ENCODE measurements around the gene RANBP3.

Gene RANBP3

DNA sequence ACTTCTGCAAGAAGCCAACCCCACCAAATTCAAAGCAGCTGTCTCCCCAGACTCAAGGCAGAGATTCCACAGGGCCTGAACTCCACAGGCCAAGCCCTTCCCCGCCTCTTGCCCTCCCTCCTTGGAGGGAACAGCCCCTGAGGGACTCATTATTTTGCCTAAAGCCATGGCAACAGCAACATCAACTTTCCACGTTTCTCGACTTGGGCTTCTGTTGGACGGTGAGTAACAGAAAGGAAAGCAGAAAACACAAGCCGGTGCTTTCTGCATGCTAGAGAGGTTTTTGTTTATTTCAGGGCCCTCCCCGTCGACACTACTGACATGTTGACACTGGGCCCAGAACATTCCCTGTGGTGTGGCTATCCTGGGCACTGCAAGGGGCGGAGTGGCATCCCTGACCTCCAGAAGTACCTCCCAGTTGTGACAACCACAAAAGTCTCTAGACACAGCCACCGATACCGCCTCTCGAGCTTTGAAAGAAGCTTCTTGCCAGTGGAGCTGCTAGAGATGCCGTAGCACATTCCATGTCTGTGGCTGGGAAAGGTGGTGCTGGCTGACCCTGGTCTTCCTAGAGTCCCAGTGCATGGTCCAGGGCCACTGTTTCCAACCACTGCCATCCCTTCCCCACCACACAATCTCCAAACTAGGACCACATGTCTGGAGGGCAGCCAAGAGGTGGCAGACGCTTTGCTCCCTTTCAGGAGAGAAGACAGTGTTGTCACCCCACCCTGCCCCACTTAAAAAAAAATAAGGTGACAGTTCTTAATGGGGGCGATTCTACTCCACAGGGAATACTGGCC, 51.1 kb downstream of the RANBP3 start:
- no peak for DNase-seq (ENCODE audit: low read depth in 2 of 2)

DNA sequence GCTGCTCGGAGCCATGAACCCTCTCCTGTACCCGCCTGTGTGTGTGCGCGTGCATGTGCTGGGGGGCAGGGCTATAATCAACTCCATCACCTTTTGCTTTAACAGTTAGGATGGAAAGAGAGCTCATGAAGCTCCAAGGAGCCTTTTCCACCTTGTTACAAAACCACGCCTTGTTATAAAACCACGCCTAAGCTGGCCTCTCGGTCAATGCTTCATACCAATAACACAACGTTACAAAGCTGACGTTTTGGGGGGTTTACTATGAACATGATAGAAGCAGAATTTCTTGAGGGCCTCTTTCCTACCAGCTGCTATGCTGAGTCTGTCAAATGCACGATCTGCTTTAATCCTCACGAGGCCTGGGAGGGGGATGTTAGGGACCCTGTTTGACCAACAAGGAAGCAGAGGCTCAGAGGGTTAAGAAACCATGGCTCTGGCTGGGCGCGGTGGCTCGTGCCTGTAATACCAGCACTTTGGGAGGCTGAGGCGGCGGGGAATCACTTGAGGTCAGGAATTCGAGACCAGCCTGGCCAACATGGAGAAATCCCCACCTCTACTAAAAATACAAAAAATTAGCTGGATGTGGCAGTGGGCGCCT, 52.0 kb downstream of the RANBP3 start:
- DNase-seq (ENCODE audit: low read depth in 2 of 2): no peak

DNA sequence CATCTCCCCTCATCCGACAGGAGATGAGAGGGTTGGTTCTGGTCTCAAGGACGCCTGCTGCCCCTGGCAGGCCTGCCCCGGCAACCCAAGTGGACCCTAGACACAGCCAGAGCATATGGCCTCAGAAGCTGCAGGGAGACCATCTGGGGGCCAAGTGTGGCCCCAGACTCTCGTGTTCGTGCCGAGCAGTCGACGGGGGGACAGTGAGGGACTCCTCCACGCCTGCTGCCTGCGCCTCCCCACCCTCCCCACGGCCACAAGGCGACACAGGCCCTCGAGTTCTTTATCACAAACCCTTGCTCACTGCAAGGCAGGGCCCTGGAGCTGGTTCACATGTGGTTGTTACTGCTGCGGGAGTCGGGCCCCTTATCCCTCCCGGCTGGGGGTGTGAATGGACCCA, 54.6 kb downstream of the RANBP3 start:
- DNase-seq (ENCODE audit: low read depth in 2 of 2): no peak

DNA sequence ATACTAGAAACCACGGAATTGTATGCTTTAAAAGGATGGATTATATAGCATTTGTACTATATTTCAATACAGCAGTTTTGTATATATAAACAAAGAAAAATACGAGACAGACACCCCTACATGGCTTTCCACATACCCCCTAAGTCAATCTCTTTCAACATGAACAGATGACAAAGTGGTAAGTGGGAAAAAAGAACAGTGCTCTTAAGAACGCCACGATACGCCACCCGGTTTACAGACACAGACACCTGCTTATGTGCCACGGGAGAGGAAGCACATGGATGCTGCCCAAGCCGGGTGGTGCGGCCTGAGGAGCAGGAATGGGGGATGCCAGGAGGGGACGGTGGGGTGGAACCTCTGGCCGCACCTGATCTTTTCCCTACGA, 55.8 kb downstream of the RANBP3 start:
- no peak for DNase-seq (ENCODE audit: low read depth in 2 of 2)

DNA sequence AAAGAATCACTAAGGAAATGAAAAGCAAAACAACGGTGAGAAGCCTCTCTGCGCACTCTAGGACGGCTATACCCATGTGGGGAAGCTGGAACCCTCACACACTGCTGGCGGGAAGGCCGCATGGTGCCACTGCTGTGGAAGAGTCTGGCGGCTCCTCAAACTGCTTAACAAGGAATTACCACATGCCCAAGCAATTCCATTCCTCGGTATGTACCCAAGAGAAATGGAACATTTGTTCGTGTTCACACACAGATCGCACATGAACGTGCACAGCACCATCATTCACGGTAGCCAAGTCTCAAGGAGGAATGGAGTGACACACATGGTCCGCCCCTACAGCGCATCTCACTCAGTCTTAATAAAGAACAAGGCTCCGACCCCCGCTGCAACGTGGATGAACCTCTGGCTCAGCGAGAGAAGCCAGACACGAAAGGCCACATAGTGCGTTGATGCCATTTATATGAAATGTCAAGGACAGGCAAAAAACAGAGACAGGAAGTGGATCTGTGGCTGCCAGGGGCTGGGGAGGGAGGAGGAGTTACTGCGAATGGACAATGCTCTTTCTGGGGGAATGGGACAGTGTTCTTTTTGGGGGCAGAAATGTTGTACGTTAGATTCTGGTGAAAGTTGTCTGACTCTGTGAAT, 56.3 kb downstream of the RANBP3 start:
- DNase-seq (ENCODE audit: low read depth in 2 of 2): no peak

DNA sequence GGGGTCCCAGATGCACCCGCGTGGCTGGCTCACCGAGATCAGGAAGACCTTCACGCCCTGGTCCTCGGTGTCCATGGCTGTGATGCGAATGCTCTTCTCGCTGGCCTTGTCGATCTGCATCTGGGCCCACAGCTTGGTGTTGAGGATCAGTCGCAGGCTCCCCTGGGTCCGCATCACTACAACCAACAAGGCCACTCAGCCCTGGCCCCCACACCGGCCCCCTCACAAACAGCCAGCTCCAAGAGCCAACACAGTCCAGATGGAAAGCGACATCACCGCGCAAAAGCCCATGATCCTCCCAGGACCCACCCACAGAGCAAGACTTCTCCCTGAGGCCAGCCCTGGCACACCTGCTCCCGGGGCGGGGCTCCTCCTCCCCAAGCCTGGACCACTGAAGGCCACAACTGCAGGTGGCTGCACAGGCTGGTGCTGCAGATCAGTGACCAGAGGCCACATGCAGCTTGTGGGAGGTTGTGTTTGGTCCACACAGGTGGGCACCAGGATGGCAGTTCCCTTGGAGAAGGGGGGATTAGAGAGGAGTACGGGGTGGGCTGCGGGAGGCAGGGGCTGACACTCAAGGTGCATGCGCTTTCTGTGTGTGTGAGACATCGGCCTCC, 59.4 kb downstream of the RANBP3 start:
- DNase-seq (ENCODE audit: low read depth in 2 of 2): no peak

DNA sequence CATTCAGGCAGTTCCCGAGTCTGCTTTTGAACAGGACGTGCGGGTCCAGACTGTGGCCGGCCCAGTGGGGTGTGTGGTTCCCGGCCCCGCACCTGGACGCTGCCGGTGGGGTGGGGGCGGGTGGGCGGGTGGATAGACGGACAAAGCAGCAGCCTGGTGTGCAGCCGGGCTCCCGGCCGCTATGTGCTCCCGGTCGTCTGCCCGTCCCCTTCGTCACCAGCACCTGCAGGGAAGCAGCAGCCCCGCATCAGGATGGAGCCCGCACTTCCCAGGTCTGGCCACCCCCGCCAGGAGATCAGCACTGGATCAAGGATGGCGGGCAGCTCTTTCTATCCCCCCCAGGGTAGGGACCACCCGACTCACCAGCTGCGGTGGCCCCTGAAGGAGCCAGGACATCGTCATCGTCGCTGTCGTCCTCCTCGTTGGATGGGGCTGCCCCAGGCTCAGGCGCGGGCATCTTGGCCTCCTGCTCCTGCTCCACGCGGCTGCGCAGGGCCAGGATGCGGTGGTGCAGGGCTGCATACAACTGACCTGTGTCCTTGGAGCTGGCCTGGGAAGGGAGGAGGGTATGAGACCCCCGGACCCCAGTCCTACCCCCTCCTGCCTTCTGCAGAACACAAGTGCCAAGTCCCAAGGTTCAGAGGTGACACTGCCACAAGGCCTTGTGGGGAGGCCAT, 60.4 kb downstream of the RANBP3 start:
- no peak for DNase-seq (ENCODE audit: low read depth in 2 of 2)

DNA sequence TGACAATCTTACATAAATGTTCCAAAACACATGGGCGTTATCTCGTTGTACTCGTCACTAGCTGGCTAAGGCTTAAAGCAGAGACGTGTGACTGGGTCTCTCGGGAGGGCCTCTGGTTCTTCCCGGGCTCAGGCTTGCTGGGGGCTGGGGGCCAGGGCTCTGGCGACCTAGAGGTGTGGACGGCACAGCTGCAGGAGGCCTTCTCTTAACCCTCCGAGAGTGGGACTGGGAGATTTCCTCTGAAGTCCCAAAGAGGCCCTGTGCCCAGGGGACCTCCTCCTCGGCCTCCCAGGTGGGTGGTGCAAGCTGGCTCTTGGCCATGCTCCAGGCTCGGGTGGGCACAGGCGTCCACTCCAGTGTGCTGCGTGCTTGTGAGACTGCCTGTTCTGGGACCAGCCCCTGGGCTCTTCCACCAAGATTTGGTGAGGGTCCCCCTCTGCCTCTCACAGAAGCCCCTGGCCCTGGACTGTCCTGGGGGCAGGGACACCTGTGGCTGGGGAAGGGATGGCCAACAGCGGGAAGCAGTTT, 61.7 kb downstream of the RANBP3 start:
- DNase-seq (ENCODE audit: low read depth in 2 of 2): no peak

DNA sequence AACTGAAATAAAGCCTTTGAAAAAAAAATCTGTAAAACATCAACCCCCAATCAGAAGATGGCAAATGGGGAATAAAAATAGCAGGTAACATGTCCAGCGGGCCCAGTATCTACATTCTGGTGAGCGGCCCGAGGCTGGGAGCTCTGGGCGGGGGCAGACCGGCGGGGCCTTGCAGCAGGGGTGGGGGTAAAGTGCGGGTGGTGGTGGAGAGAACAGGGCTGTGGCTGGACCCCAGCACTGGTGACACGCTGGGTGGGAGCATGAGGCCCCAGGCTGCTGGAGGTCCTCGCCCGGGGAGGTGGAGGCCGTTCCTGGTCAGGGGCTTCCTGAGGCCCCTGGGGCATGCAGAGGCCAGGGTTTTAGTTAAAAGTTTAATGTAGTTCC, 62.2 kb downstream of the RANBP3 start:
- DNase-seq (ENCODE audit: low read depth in 2 of 2): no peak

DNA sequence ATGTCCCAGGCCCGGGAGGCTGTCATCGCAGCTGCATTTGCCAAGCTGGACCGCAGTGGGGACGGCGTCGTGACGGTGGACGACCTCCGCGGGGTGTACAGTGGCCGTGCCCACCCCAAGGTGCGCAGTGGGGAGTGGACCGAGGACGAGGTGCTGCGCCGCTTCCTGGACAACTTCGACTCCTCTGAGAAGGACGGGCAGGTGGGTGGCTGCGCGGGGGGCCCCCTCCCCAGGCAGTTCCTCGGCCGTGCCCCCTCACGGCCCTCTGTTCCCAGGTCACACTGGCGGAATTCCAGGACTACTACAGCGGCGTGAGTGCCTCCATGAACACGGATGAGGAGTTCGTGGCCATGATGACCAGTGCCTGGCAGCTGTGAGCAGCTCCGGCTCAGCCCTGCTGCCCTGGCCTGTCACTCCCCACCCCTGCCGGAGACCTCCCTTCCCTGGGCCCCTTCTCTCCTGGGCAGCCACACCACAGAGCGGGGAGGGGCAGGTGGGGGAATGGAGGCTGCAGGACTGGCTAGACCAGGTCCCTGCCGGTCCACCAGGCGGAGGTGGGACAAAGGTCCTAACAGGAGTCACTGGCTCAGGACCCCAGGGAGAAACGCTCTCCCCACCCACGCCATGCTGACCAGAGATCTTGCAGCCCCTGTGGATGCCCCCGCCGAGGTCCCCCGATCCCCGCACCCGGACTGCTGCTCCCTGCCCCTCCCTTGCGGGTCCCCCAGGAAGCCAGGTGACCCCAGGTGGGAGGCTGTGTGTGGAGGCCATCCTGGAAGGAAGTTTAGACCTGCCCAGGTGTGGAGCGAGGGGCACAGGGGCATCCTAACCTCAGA, 62.8 kb downstream of the RANBP3 start:
- no peak for DNase-seq (ENCODE audit: low read depth in 2 of 2)

DNA sequence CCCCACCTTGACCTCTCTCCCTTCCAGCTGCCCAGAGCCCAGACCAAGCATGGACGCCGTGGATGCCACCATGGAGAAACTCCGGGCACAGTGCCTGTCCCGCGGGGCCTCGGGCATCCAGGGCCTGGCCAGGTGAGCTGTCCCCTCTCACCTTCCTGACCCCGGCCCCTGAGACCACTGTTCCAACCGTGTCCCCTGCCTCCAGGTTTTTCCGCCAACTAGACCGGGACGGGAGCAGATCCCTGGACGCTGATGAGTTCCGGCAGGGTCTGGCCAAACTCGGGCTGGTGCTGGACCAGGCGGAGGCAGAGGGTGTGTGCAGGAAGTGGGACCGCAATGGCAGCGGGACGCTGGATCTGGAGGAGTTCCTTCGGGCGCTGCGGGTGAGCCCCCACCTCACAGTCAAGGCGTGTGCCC, 63.6 kb downstream of the RANBP3 start:
- DNase-seq (ENCODE audit: low read depth in 2 of 2): no peak

DNA sequence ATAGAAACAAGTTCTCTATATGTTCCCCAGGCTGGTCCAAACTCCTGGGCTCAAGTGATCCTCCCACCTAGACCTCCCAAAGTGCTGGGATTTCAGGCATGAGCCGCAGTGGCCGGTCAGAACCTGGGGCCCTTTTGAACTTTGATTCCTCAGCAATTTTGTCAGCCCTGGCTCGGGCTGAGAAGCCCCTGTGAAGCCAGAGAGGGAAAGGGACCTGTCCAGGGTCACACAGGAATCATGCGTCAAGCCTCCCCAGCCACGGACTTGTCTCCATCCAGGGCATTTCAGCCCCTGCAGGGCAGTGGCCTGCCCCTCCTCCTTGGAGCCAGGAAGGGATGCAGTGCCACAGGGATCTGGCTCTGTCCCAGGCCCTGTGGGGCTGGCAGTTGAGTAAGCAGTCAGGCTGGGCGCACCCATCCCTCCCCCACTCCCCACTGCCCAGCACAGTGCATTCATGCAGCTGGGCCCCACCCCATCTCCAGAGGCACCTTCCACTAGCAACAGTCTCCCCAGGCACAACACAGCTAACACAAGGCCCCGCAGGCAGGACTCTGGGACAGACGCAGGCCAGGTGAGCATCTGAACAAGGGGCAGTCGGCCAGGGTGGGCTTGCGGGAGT, 64.1 kb downstream of the RANBP3 start, which contains the start of gene CAPS:
CAPS (plus strand) TSS at position 516 of the 619 bp plus-strand sequence. CDS start 153 bp downstream, outside the sequence.
- no peak for DNase-seq (ENCODE audit: low read depth in 2 of 2)

DNA sequence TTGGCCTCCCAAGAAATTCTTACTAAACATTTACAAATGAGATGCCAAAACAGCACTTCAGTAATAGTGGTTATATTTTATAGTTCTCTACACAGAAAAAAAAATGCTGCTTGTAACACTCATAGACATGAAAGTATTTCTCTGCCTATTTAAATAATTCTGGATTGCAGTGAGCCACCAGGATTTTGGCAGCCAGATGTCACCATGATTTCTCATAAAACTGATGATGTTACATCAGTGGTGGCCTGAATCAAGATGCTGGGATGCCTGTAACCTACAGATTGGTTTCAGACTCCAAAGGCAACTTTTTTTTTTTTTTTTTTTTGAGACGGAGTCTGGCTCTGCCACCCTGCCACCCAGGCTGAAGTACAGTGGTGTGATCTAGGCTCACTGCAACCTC, 66.6 kb downstream of the RANBP3 start:
- no peak for DNase-seq (ENCODE audit: low read depth in 2 of 2)

DNA sequence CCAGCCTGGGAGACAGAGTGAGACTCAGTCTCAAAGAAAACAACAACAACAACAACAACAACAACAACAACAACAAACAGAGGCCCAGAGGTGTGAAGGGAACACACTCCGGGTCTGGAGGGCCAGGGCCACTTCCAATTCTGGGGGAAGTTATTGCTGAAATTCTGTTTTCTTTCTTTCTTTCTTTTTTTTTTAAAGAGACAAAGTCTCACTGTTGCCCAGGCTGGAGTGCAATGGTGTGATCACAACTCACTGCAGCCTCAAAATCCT, 67.4 kb downstream of the RANBP3 start:
- no peak for DNase-seq (ENCODE audit: low read depth in 2 of 2)

DNA sequence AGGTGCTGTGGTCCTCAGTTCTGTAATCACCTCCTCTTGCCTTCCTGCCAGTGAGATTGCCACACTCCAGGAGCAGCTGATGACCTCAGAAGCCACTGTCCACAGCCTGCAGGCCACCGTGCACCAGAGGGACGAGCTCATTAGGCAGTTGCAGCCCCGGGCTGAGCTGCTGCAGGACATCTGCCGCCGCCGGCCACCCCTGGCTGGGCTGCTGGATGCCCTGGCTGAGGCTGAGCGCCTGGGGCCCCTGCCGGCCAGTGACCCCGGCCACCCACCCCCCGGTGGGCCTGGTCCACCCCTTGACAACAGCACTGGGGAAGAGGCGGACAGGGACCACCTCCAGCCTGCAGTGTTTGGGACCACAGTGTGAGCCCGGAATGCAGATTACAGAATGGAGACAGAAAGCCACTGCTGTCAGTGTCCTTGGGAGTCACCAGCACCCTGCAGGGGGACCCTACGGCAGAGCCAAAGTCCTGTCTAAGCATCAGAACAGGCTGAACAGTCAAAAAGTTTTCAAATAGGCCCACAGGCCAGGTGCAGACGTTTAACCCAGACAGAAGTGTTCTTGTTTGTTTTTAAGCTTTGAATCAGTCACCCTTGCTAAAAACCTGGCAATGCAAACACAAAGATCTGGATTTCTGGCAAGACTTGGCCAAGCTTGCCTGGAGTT, 69.0 kb downstream of the RANBP3 start:
- no peak for DNase-seq (ENCODE audit: low read depth in 2 of 2)

DNA sequence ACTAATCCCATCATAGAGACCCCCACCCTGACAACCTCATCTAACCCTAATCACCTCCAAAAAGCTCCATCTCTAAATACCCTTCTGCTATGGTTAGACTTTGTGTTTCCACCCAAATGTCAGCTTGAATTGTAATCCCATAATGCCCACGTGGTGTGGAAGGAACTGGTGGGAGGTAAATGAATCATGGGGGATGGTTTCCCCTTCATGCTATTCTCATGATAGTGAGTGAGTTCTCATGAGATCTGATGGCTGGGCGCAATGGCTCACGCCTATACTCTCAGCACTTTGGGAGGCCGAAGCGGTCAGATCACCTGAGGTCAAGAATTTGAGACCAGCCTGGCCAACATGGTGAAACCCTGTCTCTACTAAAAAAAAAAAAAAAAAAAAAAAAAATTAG, 70.7 kb downstream of the RANBP3 start:
- no peak for DNase-seq (ENCODE audit: low read depth in 2 of 2)

DNA sequence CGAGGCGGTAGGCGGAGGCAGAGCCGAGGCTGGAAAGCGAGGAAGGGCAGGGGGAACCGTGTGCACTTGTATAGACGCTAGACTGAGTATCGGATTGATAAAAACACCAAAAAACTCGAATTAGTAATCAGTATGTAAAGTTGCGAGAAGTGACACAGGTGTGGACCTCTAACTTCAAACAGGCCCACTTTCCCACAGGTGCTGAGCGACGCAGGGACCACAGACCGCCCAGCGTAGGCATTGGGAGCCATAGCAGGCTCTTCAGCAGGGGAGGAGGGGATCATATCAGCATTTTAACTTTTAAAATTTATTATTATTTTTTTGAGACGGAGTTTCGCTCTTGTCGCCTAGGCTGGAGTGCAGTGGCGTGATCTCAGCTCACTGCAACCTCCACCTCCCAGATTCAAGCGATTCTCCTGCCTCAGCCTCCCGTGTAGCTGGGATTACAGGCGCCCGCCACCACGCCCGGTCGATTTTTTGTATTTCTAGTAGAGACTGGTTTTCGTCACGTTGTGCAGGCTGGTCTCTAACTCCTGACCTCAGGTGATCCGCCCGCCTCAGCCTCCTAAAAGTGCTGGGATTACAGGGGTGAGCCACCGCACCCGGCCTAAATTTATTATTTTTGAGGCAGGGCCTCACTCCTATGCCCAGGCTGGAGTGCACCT, 72.7 kb downstream of the RANBP3 start:
- no peak for DNase-seq (ENCODE audit: low read depth in 2 of 2)

DNA sequence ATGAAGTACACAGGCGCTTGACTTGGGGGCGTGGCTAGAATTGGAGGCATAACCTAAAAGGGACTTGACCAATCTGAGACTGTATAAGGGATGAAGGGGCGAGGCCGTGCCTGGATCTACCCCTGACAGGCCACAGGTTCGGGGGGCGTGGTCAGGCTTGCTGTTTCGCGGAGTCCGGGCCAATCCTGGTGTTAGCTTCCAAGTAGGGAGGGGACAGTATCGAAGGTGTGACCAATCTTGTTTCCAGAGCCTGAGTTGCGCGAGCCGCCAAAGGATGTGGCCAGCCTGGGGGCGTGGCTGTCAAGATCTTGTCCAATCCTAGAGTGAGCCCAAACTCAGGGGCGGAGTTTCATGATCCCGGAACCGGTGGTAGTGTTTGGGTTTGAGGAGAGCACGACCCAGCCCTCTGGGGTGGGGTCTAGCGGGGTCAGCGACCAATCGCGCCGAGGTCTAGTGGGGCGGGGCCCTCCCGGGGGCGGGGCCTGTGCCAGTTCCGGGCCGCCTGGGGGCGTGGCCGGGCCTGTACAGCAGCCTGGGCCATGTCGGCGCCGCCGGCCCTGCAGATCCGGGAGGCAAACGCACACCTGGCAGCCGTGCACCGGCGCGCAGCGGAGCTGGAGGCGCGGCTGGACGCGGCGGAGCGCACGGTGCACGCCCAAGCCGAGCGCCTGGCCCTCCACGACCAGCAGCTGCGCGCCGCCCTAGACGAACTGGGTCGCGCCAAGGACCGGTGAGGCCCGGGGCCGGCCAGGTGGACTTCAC, 73.4 kb downstream of the RANBP3 start, which contains the start of gene VMAC:
VMAC (plus strand) TSS at position 521 of the 762 bp plus-strand sequence; CDS start at position 540, 19 bp downstream.
- peak; percentile 99 to 100 for DNase-seq (ENCODE audit: low read depth in 2 of 2)
